Smooth muscle cell (in vitro differentiated cells): Measurements from ENCODE around the gene UMODL1. TPM values are rescaled to one million over a fixed set of nuclear protein-coding genes. Genes with fewer than 3 reads are reported as not detected.

Experiments used
- DNase-seq: peaks from one replicate; lab custom pipeline; 2025; ENCODE audit not compliant: unreplicated experiment; lab: John Stamatoyannopoulos, UW
- H2AFZ ChIP-seq: fragments of 200-600 bp; sonication (generic); 2 replicates; pipeline ENCODE4 v1.6.0; 2016; ENCODE audit warnings: antibody characterized with exemption, low read depth, mild to moderate bottlenecking
- H3F3A ChIP-seq: fragments of 200-600 bp; sonication (generic); 2 replicates; pipeline ENCODE4 v1.6.0; 2017; ENCODE audit warnings: antibody characterized with exemption, low read depth
- H3K27ac ChIP-seq: fragments of 200-600 bp; sonication (generic); 2 replicates; pipeline ENCODE4 v1.5.1; 2016; ENCODE audit warnings: low read depth, mild to moderate bottlenecking
- H3K27me3 ChIP-seq: fragments of 200-600 bp; sonication (generic); 2 replicates; pipeline ENCODE4 v1.6.1; 2016; ENCODE audit warnings: low read depth, mild to moderate bottlenecking
- H3K36me3 ChIP-seq: fragments of 200-600 bp; sonication (generic); 2 replicates; pipeline ENCODE4 v1.5.1; 2016; ENCODE audit warnings: low read depth
- H3K4me1 ChIP-seq: fragments of 200-600 bp; sonication (generic); 2 replicates; pipeline ENCODE4 v1.5.1; 2016; ENCODE audit warnings: low read depth
- H3K4me2 ChIP-seq: fragments of 200-600 bp; sonication (generic); 2 replicates; pipeline ENCODE4 v1.6.0; 2016; ENCODE audit warnings: mild to moderate bottlenecking
- H3K4me3 ChIP-seq: fragments of 200-600 bp; sonication (generic); 2 replicates; pipeline ENCODE4 v1.5.1; 2016; ENCODE audit warnings: mild to moderate bottlenecking
- H3K79me2 ChIP-seq: fragments of 200-600 bp; sonication (generic); 2 replicates; pipeline ENCODE4 v1.6.0; 2016; ENCODE audit warnings: low read depth, mild to moderate bottlenecking
- H3K9ac ChIP-seq: fragments of 200-600 bp; sonication (generic); 2 replicates; pipeline ENCODE4 v1.6.0; 2016; ENCODE audit warnings: low read depth
- H3K9me3 ChIP-seq: fragments of 200-600 bp; sonication (generic); replicated peaks from 2 replicates; pipeline ENCODE4 v1.5.1; 2016; ENCODE audit warnings: low read depth
- H4K20me1 ChIP-seq: fragments of 200-600 bp; sonication (generic); 2 replicates; pipeline ENCODE4 v1.6.0; 2016; ENCODE audit warnings: low read depth
- CTCF ChIP-seq: fragments of 200-600 bp; sonication (generic); IDR thresholded peaks from 2 replicates; pipeline ENCODE4 v1.5.1; 2017; ENCODE audit warnings: borderline replicate concordance, mild to moderate bottlenecking, antibody characterized with exemption; ENCODE audit not compliant: insufficient read depth, poor library complexity, severe bottlenecking
- WGBS: methylation state at CpG from one replicate; pipeline ENCODE4 v1.1.7; 2016; ENCODE audit warnings: low lambda C conversion rate; 5-methylcytosine and 5-hydroxymethylcytosine counted together
- polyA plus RNA-seq: library from polyadenylated mRNA; unstranded; fragments of >200 nt; fragmentation: Nextera tagmentation; extraction: Ambion mirVana; gene quantifications from 2 replicates; pipeline ENCODE4 v1.2.1, GENCODE V29; 2016
- total RNA-seq: library from RNA; depleted of rRNA; stranded (reverse); fragments of >200 nt; gene quantifications from 2 replicates; pipeline ENCODE4 v1.2.3, GENCODE V29; 2014

UMODL1 gene
- total and polyA plus RNA-seq, 2 experiments from 2014 or later: 0.14 TPM; not detected in 1

GRCh38 chr21:42082501-42083360 is 11.6 kb downstream of the UMODL1 start:
- no peaks in the 10 kb centered on the region for H3K9me3 ChIP-seq
- no peak overlapping the region for H2AFZ ChIP-seq
- no peaks in the 10 kb centered on the region for H3K79me2 ChIP-seq
- H3F3A ChIP-seq: peaks cover 3% of the 10 kb centered on the region
- H4K20me1 ChIP-seq: no peaks in the 10 kb centered on the region
- no peaks in the 10 kb centered on the region for H3K27me3 ChIP-seq
- no peak overlapping the region for H3K4me3 ChIP-seq
- H3K4me2 ChIP-seq: no peak overlapping the region
- H3K9ac ChIP-seq: no peak overlapping the region
- no peak for DNase-seq
- H3K27ac ChIP-seq: no peak overlapping the region
- no peaks in the 10 kb centered on the region for H3K36me3 ChIP-seq
- 92% methylated on average over 22 of the region's 22 CpGs for WGBS
- H3K4me1 ChIP-seq: peaks cover 13% of the 10 kb centered on the region
- TF ChIP-seq CTCF: no peak

GRCh38 chr21:42083361-42083690 is 12.2 kb downstream of the UMODL1 start:
- Histone ChIP-seq H3K27me3 (no peaks in the 10 kb centered on the region), H3K4me1 (peaks cover 13% of the 10 kb centered on the region), H4K20me1 (no peaks in the 10 kb centered on the region), H3K79me2 (no peaks in the 10 kb centered on the region), H3F3A (peaks cover 3% of the 10 kb centered on the region), H2AFZ (no peak overlapping the region), H3K27ac (no peak overlapping the region), H3K9me3 (no peaks in the 10 kb centered on the region), H3K36me3 (no peaks in the 10 kb centered on the region), H3K9ac (no peak overlapping the region), H3K4me3 (no peak overlapping the region), H3K4me2 (no peak overlapping the region)
- TF ChIP-seq CTCF: no peak
- DNase-seq: no peak
- WGBS: 95% methylated on average over 6 of the region's 6 CpGs

GRCh38 chr21:42084079-42084478 is 13.0 kb downstream of the UMODL1 start:
- Histone ChIP-seq H3K9ac (no peak overlapping the region), H3K27me3 (no peaks in the 10 kb centered on the region)
- 97% methylated on average over 12 of the region's 12 CpGs for WGBS

More at GRCh38 chr21:42084079-42084478, 13.0 kb downstream of the UMODL1 start:
- no peak overlapping the region for H2AFZ ChIP-seq
- H3K4me3 ChIP-seq: no peak overlapping the region
- H3F3A ChIP-seq: peaks cover 3% of the 10 kb centered on the region
- no peaks in the 10 kb centered on the region for H4K20me1 ChIP-seq
- no peaks in the 10 kb centered on the region for H3K36me3 ChIP-seq
- H3K79me2 ChIP-seq: no peaks in the 10 kb centered on the region
- no peak for DNase-seq
- H3K9me3 ChIP-seq: no peaks in the 10 kb centered on the region
- H3K4me1 ChIP-seq: peaks cover 13% of the 10 kb centered on the region
- H3K27ac ChIP-seq: no peak overlapping the region
- TF ChIP-seq CTCF: no peak
- H3K4me2 ChIP-seq: no peak overlapping the region
